HG03135 (cell line): ENCODE measurements around the gene PSMB1.
"Not testable (repeated sequence)": the region's sequence is repeated elsewhere in the genome, so short reads cannot be mapped to it uniquely, and the experiment has no call there.

Source experiments
- ATAC-seq: cut with Tn5 transposase; IDR thresholded peaks from one replicate; pipeline ENCODE4 v1.9.1; 2021; ENCODE audit warnings: mild to moderate bottlenecking, moderate library complexity; ENCODE audit not compliant: unreplicated experiment

Gene PSMB1

DNA sequence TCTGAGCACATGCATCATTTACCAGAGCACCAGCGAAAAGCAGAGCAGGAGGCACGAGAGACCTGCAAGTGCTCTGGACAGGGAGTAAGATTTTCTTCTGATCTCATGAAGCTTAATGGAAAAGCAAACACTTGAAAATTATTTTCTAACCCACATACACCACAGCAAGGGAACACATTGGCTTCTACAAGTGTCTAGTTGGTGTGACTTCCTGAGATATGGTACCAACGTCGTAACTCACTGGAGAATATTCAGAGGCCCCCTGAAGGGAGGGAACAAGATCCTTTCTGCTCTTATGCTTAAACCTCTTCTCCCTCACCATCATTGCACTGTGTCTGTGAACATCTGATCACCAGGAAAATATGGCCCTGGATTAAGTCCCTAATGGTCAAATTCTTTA is 48.6 kb downstream of the PSMB1 start:
- ATAC-seq, result no peak

DNA sequence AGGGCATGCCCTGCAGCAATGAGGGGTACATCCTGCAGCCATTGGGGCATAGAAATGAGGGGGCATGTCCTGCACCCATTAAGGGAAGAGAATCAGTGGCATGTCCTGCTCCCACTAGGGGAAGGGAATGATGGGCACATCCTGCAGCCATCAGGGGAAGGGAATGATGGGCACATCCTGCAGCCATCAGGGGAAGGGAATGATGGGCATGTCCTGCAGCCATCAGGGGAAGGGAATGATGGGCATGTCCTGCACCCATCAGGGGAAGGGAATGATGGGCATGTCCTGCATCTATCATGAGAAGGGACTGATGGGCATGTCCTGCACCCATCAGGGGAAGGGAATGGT is 49.7 kb downstream of the PSMB1 start:
- ATAC-seq, result no peak

DNA sequence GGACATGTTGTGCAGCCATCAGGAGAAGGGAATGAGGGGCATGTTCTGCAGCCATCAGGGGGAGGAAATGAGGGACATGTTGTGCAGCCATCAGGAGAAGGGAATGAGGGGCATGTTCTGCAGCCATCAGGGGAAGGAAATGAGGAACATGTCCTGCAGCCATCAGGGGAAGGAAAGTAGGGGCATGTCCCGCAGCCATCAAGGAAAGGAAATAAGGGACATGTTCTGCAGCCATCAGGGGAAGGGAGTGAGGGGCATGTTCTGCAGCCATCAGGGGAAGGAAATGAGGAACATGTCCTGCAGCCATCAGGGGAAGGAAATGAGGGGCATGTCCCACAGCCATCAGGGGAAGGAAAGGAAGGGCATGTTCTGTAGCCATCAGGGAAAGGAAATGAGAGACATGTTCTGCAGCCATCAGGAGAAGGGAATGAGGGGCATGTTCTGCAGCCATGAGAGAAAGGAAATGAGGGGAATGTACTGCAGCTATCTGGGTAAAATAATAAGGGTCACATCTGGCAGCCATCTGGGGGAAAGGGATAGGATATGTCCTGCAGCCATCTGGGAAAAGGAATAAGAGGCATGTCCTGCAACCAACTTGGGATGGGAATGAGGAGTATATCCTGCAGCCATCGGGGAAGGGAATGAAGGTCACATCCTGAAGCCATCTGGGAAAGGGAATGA is 50.2 kb downstream of the PSMB1 start:
- ATAC-seq, result not testable (repeated sequence)

DNA sequence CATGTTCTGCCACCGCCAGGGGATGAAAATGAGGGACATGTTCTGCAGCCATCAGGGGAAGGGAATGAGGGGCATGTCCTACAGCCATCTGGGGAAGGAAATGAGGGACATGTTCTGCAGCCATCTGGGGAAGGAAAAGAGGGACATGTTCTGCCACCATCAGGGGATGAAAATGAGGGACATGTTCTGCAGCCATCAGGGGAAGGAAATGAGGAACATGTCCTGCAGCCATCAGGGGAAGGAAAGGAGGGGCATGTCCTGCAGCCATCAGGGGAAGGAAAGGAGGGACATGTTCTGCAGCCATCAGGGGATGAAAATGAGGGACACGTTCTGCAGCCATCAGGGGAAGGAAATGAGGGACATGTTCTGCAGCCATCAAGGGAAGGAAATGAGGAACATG is 50.8 kb downstream of the PSMB1 start:
- ATAC-seq, result not testable (repeated sequence)

DNA sequence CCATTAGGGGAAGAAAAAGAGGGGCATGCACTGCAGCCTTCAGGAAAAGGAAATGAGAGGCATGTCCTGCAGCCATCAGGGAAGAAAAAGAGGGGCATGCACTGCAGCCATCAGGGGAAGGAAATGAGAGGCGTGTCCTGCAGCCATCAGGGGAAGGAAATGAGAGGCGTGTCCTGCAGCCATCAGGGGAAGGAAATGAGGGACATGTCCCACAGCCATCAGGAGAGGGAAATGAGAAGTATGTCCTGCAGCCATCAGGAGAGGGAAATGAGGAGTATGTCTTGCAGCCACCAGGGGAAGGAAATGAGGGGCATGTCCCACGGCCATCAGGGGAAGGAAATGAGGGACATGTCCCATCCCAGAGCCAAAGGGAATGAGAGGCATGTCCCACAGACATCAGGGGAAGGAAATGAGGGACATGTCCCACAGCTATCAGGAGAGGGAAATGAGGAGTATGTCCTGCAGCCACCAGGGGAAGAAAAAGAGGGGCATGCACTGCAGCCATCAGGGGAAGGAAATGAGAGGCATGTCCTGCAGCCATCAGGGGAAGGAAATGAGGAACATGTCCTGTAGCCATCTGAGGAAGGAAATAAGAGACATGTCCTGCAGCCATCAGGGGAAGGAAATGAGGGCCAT is 52.0 kb downstream of the PSMB1 start:
- ATAC-seq, result no peak

DNA sequence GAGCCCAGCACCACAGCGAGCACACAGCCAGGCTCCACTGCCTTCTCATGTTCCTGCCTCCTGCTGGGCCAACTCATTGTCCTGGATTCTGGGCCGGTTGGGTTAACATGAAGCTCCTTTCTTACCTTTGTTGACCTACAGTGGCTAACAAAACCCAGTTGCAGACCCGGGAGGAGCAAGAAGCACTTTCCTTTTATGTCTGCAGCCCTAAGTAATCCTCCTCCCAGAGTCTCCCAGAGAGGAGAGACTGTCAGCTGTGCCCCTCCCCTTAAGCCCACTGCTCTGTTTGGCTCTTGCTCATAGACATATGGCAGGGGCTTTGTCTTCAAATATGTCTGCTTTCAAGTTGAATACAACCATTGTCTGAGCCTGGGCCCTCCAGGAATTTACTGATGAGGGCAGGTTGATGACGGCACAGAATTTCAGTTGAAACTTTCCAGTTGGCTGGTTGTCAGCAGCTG is 55.2 kb downstream of the PSMB1 start:
- ATAC-seq, result no peak

DNA sequence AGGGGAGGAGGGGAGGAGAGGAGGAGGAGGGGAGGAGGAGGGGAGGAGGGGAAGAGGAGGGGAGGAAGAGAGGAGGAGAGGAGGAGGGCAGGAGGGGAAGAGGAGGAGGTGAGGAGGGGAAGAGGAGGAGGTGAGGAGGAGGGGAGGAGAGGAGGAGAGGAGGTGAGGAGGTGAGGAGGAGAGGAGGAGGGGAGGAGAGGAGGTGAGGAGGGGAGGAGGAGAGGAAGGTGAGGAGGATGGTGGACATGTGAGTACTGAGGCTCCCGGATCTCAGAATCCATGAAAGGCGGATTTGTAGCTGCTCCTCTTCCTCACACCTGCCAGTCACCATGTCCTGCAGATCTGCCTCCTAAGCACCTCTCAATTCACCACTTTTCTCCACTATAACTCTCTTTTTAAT is 59.8 kb downstream of the PSMB1 start:
- ATAC-seq, result no peak

DNA sequence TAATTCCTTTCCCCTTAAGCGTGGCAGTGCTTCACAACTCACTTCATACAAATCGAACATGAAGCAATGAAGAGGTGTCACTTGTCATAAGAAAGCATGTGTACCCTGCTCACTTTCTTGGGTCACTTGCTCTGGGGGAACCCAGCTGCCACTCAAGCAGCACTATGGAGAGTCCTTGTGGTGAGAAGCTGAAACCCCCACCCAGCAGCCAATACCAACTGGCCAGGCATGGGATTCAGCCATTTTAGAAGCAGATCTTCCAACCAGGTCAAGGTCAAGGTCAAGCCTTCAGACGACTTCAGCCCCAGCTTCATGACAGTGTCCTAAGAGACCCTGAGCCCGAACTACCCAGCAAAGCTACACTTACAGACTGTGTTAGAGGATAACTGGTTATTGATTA is 62.8 kb downstream of the PSMB1 start:
- ATAC-seq, result no peak

DNA sequence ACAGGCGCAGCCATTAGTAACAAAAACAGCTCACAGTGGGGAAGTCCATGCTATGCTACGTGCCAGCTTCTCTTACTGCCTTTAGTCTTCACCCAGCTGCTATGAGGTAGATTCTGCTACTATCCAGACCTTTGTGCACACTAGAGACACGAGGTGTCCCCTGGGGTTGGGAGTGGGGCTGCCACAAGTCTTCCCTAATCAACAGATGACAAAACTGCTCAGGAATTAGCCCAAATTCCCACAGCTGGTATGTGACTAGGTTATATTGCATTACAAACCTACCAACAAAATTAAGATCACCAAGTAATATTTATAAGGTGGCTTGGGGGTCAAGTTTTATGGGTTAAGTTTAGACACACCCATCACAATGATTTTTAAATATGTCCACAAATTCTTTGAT is 63.3 kb downstream of the PSMB1 start:
- ATAC-seq, result no peak

DNA sequence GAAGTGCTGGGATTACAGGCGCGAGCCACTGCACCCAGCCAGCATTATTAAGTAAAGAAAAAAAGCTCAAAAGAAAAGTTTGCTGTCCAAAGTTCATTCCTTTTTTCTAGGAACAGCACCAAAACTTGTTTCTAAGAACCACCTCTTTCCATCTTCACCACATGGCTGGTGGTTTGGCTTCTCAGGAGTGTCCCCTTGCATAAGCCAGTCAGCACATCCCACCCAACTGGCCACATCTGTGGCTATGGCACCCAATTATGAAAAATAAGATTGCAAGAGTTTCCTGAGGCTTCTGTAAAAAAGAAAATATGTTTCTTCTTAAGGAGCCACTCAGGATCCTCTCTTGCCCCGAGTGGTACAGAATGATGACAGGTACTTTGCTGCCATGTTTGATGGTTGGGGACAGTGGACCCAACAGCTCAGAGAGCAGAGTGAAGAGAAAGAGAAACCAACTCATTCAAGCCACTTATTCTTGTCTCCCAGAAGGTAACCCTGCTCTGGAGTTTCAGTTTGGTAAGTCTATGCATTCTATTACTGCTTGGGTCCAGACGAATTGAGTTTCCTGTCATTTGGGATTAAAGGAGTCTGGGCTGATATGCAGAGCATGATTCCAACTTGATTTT is 65.3 kb downstream of the PSMB1 start:
- ATAC-seq, result no peak

DNA sequence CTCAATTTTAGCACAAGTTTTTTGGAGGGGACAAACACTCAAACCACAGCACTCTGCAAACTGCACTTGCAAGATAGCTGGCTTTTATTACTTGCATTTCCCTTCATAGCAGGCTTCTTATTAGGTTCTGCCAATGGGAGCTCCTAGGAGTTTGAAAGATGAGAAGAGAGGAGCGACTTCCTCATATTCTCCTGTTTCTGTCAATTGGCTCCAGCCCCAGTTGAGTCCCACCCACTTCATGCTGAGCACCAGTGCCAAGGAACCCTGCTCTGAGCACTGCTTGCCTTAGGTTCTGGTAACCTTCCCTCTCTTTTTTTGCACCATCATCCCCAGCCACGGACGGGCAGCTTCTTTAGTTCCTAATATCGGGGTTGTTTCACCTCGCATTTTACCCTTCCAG is 67.9 kb downstream of the PSMB1 start:
- no peak for ATAC-seq
